GM12878 (cell line): ENCODE measurements around the gene MOGAT1. TPM values are rescaled to one million over a fixed set of nuclear protein-coding genes. Genes with fewer than 3 reads are reported as not detected.

ENCODE experiments used
- ATAC-seq: fragments of 200-7000 bp; cut with Tn5 transposase; 3 replicates; pipeline ENCODE4 v1.9.1; 2020; ENCODE audit warnings: mild to moderate bottlenecking, moderate library complexity
- BruUV-seq: library from RNA; stranded (reverse); fragments of 400-500 nt; replicated peaks from 2 replicates; lab custom pipeline; 2021; lab: Mats Ljungman, UMichigan
- CTCF ChIA-PET: fragments of 300-600 bp; sonication (Branson Sonifier 250); formaldehyde crosslinking; extraction: SDS; loops from one replicate; lab custom pipeline; 2021; ENCODE audit warnings: inconsistent platforms; lab: Yijun Ruan, JAX
- POLR2A ChIA-PET: fragments of 350-600 bp; formaldehyde crosslinking; extraction: SDS; loops from one replicate; lab custom pipeline; 2021; ENCODE audit warnings: inconsistent platforms; lab: Charles Lee
- RAD21 ChIA-PET: fragments of 300-600 bp; sonication (Branson Sonifier 250); formaldehyde crosslinking; loops from one replicate; lab custom pipeline; 2023; ENCODE audit warnings: antibody characterized with exemption; ENCODE audit not compliant: unreplicated experiment; lab: Charles Lee
- SMC1A ChIA-PET: fragments of 300-600 bp; sonication (Branson Sonifier 250); formaldehyde crosslinking; loops from one replicate; lab custom pipeline; 2023; ENCODE audit not compliant: unreplicated experiment, uncharacterized antibody; lab: Charles Lee
- DNase-seq: peaks from one replicate; pipeline ENCODE4 v3.0.0-alpha.2; 2011; ENCODE audit warnings: low read depth, low spot score
- FAIRE-seq: peaks from 3 replicates; lab custom pipeline; 2011; peaks lifted over from hg19 to GRCh38; lab: Jason Lieb, UNC
- H2AFZ ChIP-seq: 2 replicates; pipeline ENCODE4 v1.6.0; 2011; ENCODE audit warnings: low read depth, low read length, control low read depth; ENCODE audit not compliant: control insufficient read depth
- H3K27ac ChIP-seq: 2 replicates; pipeline ENCODE4 v1.5.1; 2011; ENCODE audit warnings: control low read depth; ENCODE audit not compliant: control insufficient read depth, insufficient read depth
- H3K27me3 ChIP-seq, 2 experiments: replicated peaks in 1 of 2; 2 replicates each; pipeline versions ENCODE4 v1.6.0 to v1.6.1; 2011; ENCODE audit warnings: low read length in 1 of 2; ENCODE audit not compliant: control insufficient read depth in 2 of 2, insufficient read depth in 2 of 2
- H3K36me3 ChIP-seq, 2 experiments: 2 replicates each; pipeline ENCODE4 v1.5.1; 2011; ENCODE audit warnings: low read length in 1 of 2; ENCODE audit not compliant: control insufficient read depth in 2 of 2, insufficient read depth in 2 of 2
- H3K4me1 ChIP-seq: 2 replicates; pipeline ENCODE4 v1.6.1; 2011; ENCODE audit warnings: mild to moderate bottlenecking, low read length, moderate library complexity, mixed read lengths; ENCODE audit not compliant: control insufficient read depth, insufficient read depth
- H3K4me2 ChIP-seq: 2 replicates; pipeline ENCODE4 v1.6.0; 2011; ENCODE audit warnings: control low read depth; ENCODE audit not compliant: control insufficient read depth, insufficient read depth
- H3K4me3 ChIP-seq: fragments of 200-600 bp; sonication (generic); 2 replicates; pipeline ENCODE4 v1.5.1; 2016
- H3K79me2 ChIP-seq: 2 replicates; pipeline ENCODE4 v1.6.0; 2011; ENCODE audit warnings: low read length; ENCODE audit not compliant: control insufficient read depth, insufficient read depth
- H3K9ac ChIP-seq: 2 replicates; pipeline ENCODE4 v1.8.0; 2011; ENCODE audit warnings: low read length, control low read depth, mixed read lengths; ENCODE audit not compliant: control insufficient read depth, insufficient read depth
- H3K9me3 ChIP-seq: replicated peaks from 3 replicates; pipeline ENCODE4 v1.5.1; 2011; ENCODE audit warnings: mild to moderate bottlenecking, low read length; ENCODE audit not compliant: control insufficient read depth, insufficient read depth
- H4K20me1 ChIP-seq: 2 replicates; pipeline ENCODE4 v1.6.0; 2011; ENCODE audit not compliant: control insufficient read depth, insufficient read depth
- ATF7 ChIP-seq: fragments of 450-650 bp; IDR thresholded peaks from 2 replicates; pipeline ENCODE4 v1.6.1; 2016; ENCODE audit warnings: low read depth, mild to moderate bottlenecking
- BHLHE40 ChIP-seq, 2 experiments: fragments of 450-650 bp in 1 of 2; IDR thresholded peaks; 2 replicates each; pipeline ENCODE4 v1.6.1; 2011 to 2017; ENCODE audit warnings: low read depth in 2 of 2, borderline replicate concordance in 1 of 2, improper control_type of control experiment in 1 of 2, low read length in 1 of 2, mild to moderate bottlenecking in 1 of 2
- CREB1 ChIP-seq: IDR thresholded peaks from 2 replicates; pipeline ENCODE4 v1.6.1; 2012; ENCODE audit warnings: low read depth, mild to moderate bottlenecking, inconsistent platforms
- CREM ChIP-seq: IDR thresholded peaks from 2 replicates; pipeline ENCODE4 v1.6.1; 2014; ENCODE audit warnings: antibody characterized with exemption, low read depth
- ELK1 ChIP-seq: IDR thresholded peaks from 2 replicates; pipeline ENCODE4 v1.6.1; 2012; ENCODE audit warnings: low read depth, low read length, improper control_type of control experiment
- ESRRA ChIP-seq: IDR thresholded peaks from 2 replicates; pipeline ENCODE4 v1.6.1; 2012; ENCODE audit warnings: mild to moderate bottlenecking, low read length, improper control_type of control experiment
- ETV6 ChIP-seq, 2 experiments: fragments of 450-650 bp in 1 of 2; IDR thresholded peaks in 1 of 2; conservative IDR thresholded peaks in 1 of 2; 2 replicates each; pipeline ENCODE4 v1.6.1; 2014; ENCODE audit warnings: antibody characterized with exemption in 1 of 2, borderline replicate concordance in 1 of 2, low read depth in 1 of 2, mild to moderate bottlenecking in 1 of 2, moderate library complexity in 1 of 2
- GATAD2B ChIP-seq: fragments of 450-650 bp; conservative IDR thresholded peaks from 2 replicates; pipeline ENCODE4 v1.6.1; 2017; ENCODE audit warnings: low read depth, mild to moderate bottlenecking, moderate library complexity
- IKZF1 ChIP-seq: fragments of 450-650 bp; conservative IDR thresholded peaks from 2 replicates; pipeline ENCODE4 v1.6.1; 2017; ENCODE audit warnings: antibody characterized with exemption, mild to moderate bottlenecking
- JUNB ChIP-seq: IDR thresholded peaks from 2 replicates; pipeline ENCODE4 v1.6.1; 2016; ENCODE audit warnings: antibody characterized with exemption, mild to moderate bottlenecking
- KAT2A ChIP-seq: conservative IDR thresholded peaks from 2 replicates; pipeline ENCODE4 v1.6.1; 2011; ENCODE audit warnings: low read depth, low read length; ENCODE audit not compliant: control insufficient read depth
- LARP7 ChIP-seq: fragments of 450-650 bp; IDR thresholded peaks from 2 replicates; pipeline ENCODE4 v1.6.1; 2017; ENCODE audit warnings: mild to moderate bottlenecking
- RUNX3 ChIP-seq: IDR thresholded peaks from 2 replicates; pipeline ENCODE4 v1.6.1; 2012; ENCODE audit warnings: low read length, inconsistent platforms
- SMARCA5 ChIP-seq: fragments of 450-650 bp; IDR thresholded peaks from 2 replicates; pipeline ENCODE4 v1.6.1; 2017; ENCODE audit warnings: mild to moderate bottlenecking
- SRF ChIP-seq, 2 experiments: IDR thresholded peaks; 2 replicates each; pipeline ENCODE4 v1.6.1; 2011; ENCODE audit warnings: low read depth in 2 of 2, low read length in 2 of 2, mild to moderate bottlenecking in 1 of 2, moderate library complexity in 1 of 2
- ZNF217 ChIP-seq: fragments of 450-650 bp; IDR thresholded peaks from 2 replicates; pipeline ENCODE4 v1.6.1; 2017; ENCODE audit warnings: antibody characterized with exemption, mild to moderate bottlenecking
- WGBS: methylation state at CpG from one replicate; pipeline ENCODE4 v1.1.6; 2016; ENCODE audit warnings: low lambda C conversion rate; ENCODE audit not compliant: insufficient replicate concordance, insufficient coverage; ENCODE audit errors: missing lambda C conversion rate; 5-methylcytosine and 5-hydroxymethylcytosine counted together
- in situ Hi-C: fragments of 300-500 bp; cut with MboI; formaldehyde crosslinking; loops from 9 replicates; pipeline ENCODE4 v1.14.3; 2018; ENCODE audit warnings: mixed read lengths
- intact Hi-C: fragments of 100-400 bp; cut with micrococcal nuclease; formaldehyde crosslinking; loops from one replicate; pipeline ENCODE4 v1.14.2; 2022; ENCODE audit not compliant: unreplicated experiment
- polyA plus RNA-seq, 11 experiments: library from polyadenylated mRNA; depleted of rRNA in 4 of 11; unstranded in 6 of 11; stranded (reverse) in 5 of 11; fragments of >200 nt; fragmentation: Nextera tagmentation in 4 of 11; fragmentation: Illumina TruSeq in 1 of 11; extraction: Ambion mirVana in 4 of 11; extraction: Trizol in 1 of 11; gene quantifications; 1 replicate in 1 of 11; 2 replicates in 10 of 11; pipeline versions ENCODE4 v1.2.1 to v1.2.3, GENCODE V29; 2011 to 2016; ENCODE audit warnings: inconsistent platforms in 2 of 11, missing spikeins in 2 of 11, low read depth in 1 of 11
- total RNA-seq, 4 experiments: library from RNA; depleted of rRNA in 3 of 4; stranded (reverse); fragments of >200 nt in 3 of 4; fragmentation: Illumina TruSeq in 1 of 4; extraction: Trizol in 1 of 4; gene quantifications; 2 replicates each; pipeline versions ENCODE4 v1.2.1 to v1.2.3, GENCODE V29; 2013 to 2021
- TF ChIP-seq, protein P1 (sequence below): fragments of 450-650 bp; IDR thresholded peaks from 2 replicates; pipeline ENCODE4 v1.6.1; 2016; ENCODE audit warnings: mild to moderate bottlenecking
- TF ChIP-seq, protein P2 (sequence below): IDR thresholded peaks from 2 replicates; pipeline ENCODE4 v1.6.1; 2011; ENCODE audit warnings: borderline replicate concordance, low read depth, mild to moderate bottlenecking, moderate library complexity, low read length; ENCODE audit not compliant: insufficient read depth, poor library complexity, severe bottlenecking
- TF ChIP-seq, protein P3 (sequence below): fragments of 450-650 bp; IDR thresholded peaks from 2 replicates; pipeline ENCODE4 v1.6.1; 2017; ENCODE audit warnings: borderline replicate concordance

Gene MOGAT1
- total and polyA plus RNA-seq, 10 of the 15 experiments (the other 5 are each of a cell fraction or from before 2014, with no cell fraction given) = not detected

DNA sequence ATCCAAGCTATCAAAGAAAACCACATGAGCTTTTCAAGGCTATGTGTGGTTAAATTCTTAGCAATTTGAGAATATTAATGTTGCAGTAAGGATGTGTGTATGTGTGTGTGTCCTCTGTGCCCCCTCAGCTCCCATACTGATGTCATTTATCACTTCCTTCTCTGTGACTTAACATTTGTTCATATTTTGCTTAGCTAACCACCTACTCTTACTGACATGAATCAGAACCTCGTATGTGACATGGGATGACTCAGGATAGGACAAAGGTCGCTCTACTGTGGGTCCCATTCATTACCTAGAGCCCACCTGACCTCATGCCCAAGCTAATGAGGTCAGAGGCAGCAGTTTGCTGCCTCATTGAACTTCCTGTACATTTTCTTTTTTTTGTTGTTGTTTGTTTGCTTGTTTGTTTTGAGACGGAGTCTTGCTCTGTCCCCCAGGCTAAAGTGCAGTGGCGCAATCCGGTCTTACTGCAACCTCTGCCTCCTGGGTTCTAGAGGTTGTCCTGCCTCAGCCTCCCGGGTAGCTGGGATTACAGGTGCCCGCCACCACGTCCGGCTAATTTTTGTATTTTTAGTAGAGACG lies 36.3 kb downstream of the MOGAT1 start:
- in situ Hi-C loops (no loop called here), intact Hi-C loops (loop anchor here (1.0 to 5.0 kb wide), 3 partner anchors 80 to 232 kb away; no protein-coding TSS in a partner anchor)
- ChIA-PET CTCF (interaction anchor here (0.7 to 8.2 kb wide), 39 partner anchors 8 to 1577 kb away, joined by 3 to 141 read pairs (median 4); no protein-coding TSS in a partner anchor), SMC1A (interaction anchor here (0.5 to 7.8 kb wide), 18 partner anchors 16 to 701 kb away, joined by 3 to 100 read pairs (median 4); no protein-coding TSS in a partner anchor), RAD21 (interaction anchor here (0.8 to 5.5 kb wide), 11 partner anchors 8 to 231 kb away, joined by 3 to 66 read pairs (median 6); no protein-coding TSS in a partner anchor), POLR2A (no interaction called here)
- peak; percentile 80 for ATAC-seq
- no peak overlapping the region; the same call in 1 of the 2 replicates for H3K9ac ChIP-seq
- no peaks in the 10 kb centered on the region for H3K79me2 ChIP-seq
- no peaks in the 10 kb centered on the region for H3K27me3 ChIP-seq
- DNase-seq = no peak
- H3K27ac ChIP-seq = no peak overlapping the region
- no peaks in the 10 kb centered on the region for H3K9me3 ChIP-seq
- BruUV-seq = no TSS peak
- H4K20me1 ChIP-seq = no peaks in the 10 kb centered on the region
- FAIRE-seq = peak; percentile 61
- peaks cover 8% of the 10 kb centered on the region for H3K4me1 ChIP-seq
- no peak overlapping the region for H3K4me3 ChIP-seq
- H3K36me3 ChIP-seq = no peaks in the 10 kb centered on the region
- H3K4me2 ChIP-seq = peak overlapping the region; percentile 59
- 56% methylated on average over 10 of the region's 10 CpGs for WGBS
- peak overlapping the region; percentile 56 for H2AFZ ChIP-seq
- TF ChIP-seq ATF7 (peak; percentile 71), ELK1 (no peak), CREM (peak; percentile 90), JUNB (peak; percentile 29; the same call in 1 of the 2 replicates), ESRRA (no peak), IKZF1 (peak; percentile 19; the same call in 1 of the 2 replicates), SRF (IDR thresholded peaks at IDR 0.05; ENCODE audit: low read depth in 2 of 2, low read length in 2 of 2) (no peak), ZNF217 (no peak), CREB1 (peak; percentile 90), LARP7 (no peak), GATAD2B (no peak), ETV6 (conservative IDR thresholded peaks at IDR 0.05 in 1 of 2, IDR thresholded peaks at IDR 0.05 in 1 of 2; ENCODE audit: borderline replicate concordance in 1 of 2, low read depth in 1 of 2) (peak in 1 of 2 experiments; percentile 53; a peak in 1 of 4 replicates), BHLHE40 (IDR thresholded peaks at IDR 0.05; ENCODE audit: borderline replicate concordance in 1 of 2, low read depth in 2 of 2, low read length in 1 of 2) (no peak), RUNX3 (0 out of 2 replicates have a peak, but pooled peaks have one; percentile 43), KAT2A (no peak), SMARCA5 (no peak)
- TF ChIP-seq, protein P1, sequence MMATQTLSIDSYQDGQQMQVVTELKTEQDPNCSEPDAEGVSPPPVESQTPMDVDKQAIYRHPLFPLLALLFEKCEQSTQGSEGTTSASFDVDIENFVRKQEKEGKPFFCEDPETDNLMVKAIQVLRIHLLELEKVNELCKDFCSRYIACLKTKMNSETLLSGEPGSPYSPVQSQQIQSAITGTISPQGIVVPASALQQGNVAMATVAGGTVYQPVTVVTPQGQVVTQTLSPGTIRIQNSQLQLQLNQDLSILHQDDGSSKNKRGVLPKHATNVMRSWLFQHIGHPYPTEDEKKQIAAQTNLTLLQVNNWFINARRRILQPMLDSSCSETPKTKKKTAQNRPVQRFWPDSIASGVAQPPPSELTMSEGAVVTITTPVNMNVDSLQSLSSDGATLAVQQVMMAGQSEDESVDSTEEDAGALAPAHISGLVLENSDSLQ = 0 out of 2 replicates have a peak, but pooled peaks have one; percentile 31
- TF ChIP-seq, protein P2, sequence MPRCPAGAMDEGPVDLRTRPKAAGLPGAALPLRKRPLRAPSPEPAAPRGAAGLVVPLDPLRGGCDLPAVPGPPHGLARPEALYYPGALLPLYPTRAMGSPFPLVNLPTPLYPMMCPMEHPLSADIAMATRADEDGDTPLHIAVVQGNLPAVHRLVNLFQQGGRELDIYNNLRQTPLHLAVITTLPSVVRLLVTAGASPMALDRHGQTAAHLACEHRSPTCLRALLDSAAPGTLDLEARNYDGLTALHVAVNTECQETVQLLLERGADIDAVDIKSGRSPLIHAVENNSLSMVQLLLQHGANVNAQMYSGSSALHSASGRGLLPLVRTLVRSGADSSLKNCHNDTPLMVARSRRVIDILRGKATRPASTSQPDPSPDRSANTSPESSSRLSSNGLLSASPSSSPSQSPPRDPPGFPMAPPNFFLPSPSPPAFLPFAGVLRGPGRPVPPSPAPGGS = peak; percentile 12
- TF ChIP-seq, protein P3, sequence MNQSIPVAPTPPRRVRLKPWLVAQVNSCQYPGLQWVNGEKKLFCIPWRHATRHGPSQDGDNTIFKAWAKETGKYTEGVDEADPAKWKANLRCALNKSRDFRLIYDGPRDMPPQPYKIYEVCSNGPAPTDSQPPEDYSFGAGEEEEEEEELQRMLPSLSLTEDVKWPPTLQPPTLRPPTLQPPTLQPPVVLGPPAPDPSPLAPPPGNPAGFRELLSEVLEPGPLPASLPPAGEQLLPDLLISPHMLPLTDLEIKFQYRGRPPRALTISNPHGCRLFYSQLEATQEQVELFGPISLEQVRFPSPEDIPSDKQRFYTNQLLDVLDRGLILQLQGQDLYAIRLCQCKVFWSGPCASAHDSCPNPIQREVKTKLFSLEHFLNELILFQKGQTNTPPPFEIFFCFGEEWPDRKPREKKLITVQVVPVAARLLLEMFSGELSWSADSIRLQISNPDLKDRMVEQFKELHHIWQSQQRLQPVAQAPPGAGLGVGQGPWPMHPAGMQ = no peak
